ENCODE measurements around the gene PRKCA. TPM values are rescaled to one million over a fixed set of nuclear protein-coding genes. Genes with fewer than 3 reads are reported as not detected.

Gene PRKCA
- total RNA-seq, 3 donors from 2014 or later (not counting 1 experiment from before 2014, with no cell fraction given) = 19.6 to 29.0 (median 20.4) TPM

DNA sequence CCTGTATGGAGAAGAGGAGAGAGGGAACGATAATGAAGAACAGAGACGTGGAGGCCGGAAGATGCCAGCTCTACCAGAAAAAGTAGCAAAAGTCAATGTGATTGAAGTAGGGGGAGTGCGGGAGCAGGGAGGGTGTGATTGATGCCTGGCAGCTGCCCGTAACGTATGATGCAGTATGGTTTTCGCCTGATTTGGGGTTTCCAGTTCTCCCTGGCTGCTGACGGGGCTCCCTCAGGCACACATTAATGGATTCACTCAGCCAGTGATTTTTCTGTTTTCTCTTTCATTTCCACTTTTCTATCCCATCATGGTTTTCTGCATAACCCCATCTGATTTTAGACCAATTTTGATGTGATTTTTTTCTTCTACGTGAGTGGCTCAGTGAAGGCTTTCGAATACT is 62.1 kb downstream of the PRKCA start:
- WGBS (ENCODE audit: insufficient coverage) = 85% methylated on average over 9 of the region's 10 CpGs

DNA sequence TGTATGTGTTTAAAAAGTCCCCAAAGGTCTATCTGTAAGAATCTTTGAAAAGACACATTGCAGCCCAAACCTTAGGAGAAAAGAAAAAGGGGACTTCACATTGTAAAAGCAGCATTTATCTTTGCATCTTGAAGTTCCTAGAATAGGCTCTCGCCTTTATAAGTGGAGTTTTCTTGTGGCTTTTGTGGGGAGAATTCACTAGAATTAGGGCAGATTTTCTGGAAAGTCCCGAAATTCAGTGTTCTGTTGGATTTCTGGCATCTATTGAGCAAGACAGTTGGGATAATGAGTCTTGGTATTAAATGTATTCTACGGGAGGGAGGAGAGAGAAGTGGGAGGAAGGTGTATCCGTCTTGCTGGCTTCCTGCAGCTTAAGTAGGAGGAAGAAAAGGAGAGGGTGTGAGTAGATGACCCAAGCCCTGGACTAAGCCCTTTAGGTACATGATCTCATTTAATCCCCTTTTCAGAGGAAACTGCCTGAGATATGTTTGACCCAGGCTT is 62.6 kb downstream of the PRKCA start:
- no peaks in the 10 kb centered on the region for H3K9me3 ChIP-seq (ENCODE audit: control insufficient read depth, insufficient read depth, low read length)
- no peaks in the 10 kb centered on the region for H3K36me3 Mint-ChIP-seq
- TF ChIP-seq CTCF (IDR thresholded peaks at IDR 0.05) = no peak
- peak overlapping the region in 1 of 2 donors; percentile 39 for H3K27ac Mint-ChIP-seq
- H3K4me3 ChIP-seq (ENCODE audit: low read length) = no peak overlapping the region
- peaks cover 14 to 25% of the 10 kb centered on the region in 2 donors for H3K4me1 Mint-ChIP-seq
- no peak for ATAC-seq
- H3K27ac ChIP-seq (ENCODE audit: low read length) = no peak overlapping the region
- no peak overlapping the region for H3K4me3 Mint-ChIP-seq
- WGBS (ENCODE audit: insufficient coverage) = 20% methylated on average over 4 of the region's 4 CpGs
- no peaks in the 10 kb centered on the region for H3K36me3 ChIP-seq (ENCODE audit: control insufficient read depth, insufficient read depth, low read length)
- DNase-seq = peak in 1 of 2 donors; percentile 24
- no peaks in the 10 kb centered on the region for H3K4me1 ChIP-seq (ENCODE audit: control insufficient read depth, insufficient read depth, low read length)
- no peaks in the 10 kb centered on the region for H3K9me3 Mint-ChIP-seq
- H3K27me3 Mint-ChIP-seq (ENCODE audit: low read depth in 2 of 2) = no peaks in the 10 kb centered on the region
- H3K27me3 ChIP-seq (ENCODE audit: control insufficient read depth, insufficient read depth, low read length) = no peaks in the 10 kb centered on the region
- intact Hi-C loops (cut with micrococcal nuclease) = no loop called here

More for the DNA sequence above, 62.1 kb downstream of the PRKCA start:
- Histone ChIP-seq H3K27ac (ENCODE audit: low read length) (no peak overlapping the region), H3K9me3 (ENCODE audit: control insufficient read depth, insufficient read depth, low read length) (no peaks in the 10 kb centered on the region), H3K4me3 (ENCODE audit: low read length) (no peak overlapping the region), H3K36me3 (ENCODE audit: control insufficient read depth, insufficient read depth, low read length) (no peaks in the 10 kb centered on the region), H3K27me3 (ENCODE audit: control insufficient read depth, insufficient read depth, low read length) (no peaks in the 10 kb centered on the region), H3K4me1 (ENCODE audit: control insufficient read depth, insufficient read depth, low read length) (no peaks in the 10 kb centered on the region)
- intact Hi-C loops (cut with micrococcal nuclease) = no loop called here
- ATAC-seq (no peak), DNase-seq (no peak)
- Mint-ChIP-seq H3K27me3 (ENCODE audit: low read depth in 2 of 2) (no peaks in the 10 kb centered on the region), H3K4me3 (no peak overlapping the region), H3K36me3 (no peaks in the 10 kb centered on the region), H3K4me1 (peaks cover 14 to 25% of the 10 kb centered on the region in 2 donors), H3K9me3 (no peaks in the 10 kb centered on the region), H3K27ac (no peak overlapping the region)
- no peak for TF ChIP-seq CTCF (IDR thresholded peaks at IDR 0.05)

GRCh38 chr17:66365903-66366302 is 63.5 kb downstream of the PRKCA start:
- peaks cover 14 to 25% of the 10 kb centered on the region in 2 donors for H3K4me1 Mint-ChIP-seq
- no peak overlapping the region for H3K4me3 Mint-ChIP-seq
- no peak for TF ChIP-seq CTCF (IDR thresholded peaks at IDR 0.05)

GRCh38 chr17:66367107-66367506 is 64.7 kb downstream of the PRKCA start:
- 82% methylated on average over 2 of the region's 2 CpGs for WGBS (ENCODE audit: insufficient coverage)
- no peaks in the 10 kb centered on the region for H3K4me1 ChIP-seq (ENCODE audit: control insufficient read depth, insufficient read depth, low read length)
- H3K27ac ChIP-seq (ENCODE audit: low read length) = no peak overlapping the region
- no peaks in the 10 kb centered on the region for H3K27me3 Mint-ChIP-seq (ENCODE audit: low read depth in 2 of 2)
- H3K27ac Mint-ChIP-seq = no peak overlapping the region
- H3K27me3 ChIP-seq (ENCODE audit: control insufficient read depth, insufficient read depth, low read length) = no peaks in the 10 kb centered on the region
- no peaks in the 10 kb centered on the region for H3K9me3 ChIP-seq (ENCODE audit: control insufficient read depth, insufficient read depth, low read length)
- no peaks in the 10 kb centered on the region for H3K36me3 Mint-ChIP-seq
- H3K9me3 Mint-ChIP-seq = no peaks in the 10 kb centered on the region
- H3K4me3 ChIP-seq (ENCODE audit: low read length) = no peak overlapping the region
- no peak overlapping the region for H3K4me3 Mint-ChIP-seq
- H3K36me3 ChIP-seq (ENCODE audit: control insufficient read depth, insufficient read depth, low read length) = no peaks in the 10 kb centered on the region
- intact Hi-C loops (cut with micrococcal nuclease) = no loop called here
- ATAC-seq (no peak), DNase-seq (no peak)
- no peak for TF ChIP-seq CTCF (IDR thresholded peaks at IDR 0.05)
- peaks cover 14 to 22% of the 10 kb centered on the region in 2 donors for H3K4me1 Mint-ChIP-seq

More at GRCh38 chr17:66365903-66366302, 63.5 kb downstream of the PRKCA start:
- H3K9me3 ChIP-seq (ENCODE audit: control insufficient read depth, insufficient read depth, low read length) = no peaks in the 10 kb centered on the region
- no peak overlapping the region for H3K27ac Mint-ChIP-seq
- ATAC-seq (no peak), DNase-seq (no peak)
- H3K36me3 ChIP-seq (ENCODE audit: control insufficient read depth, insufficient read depth, low read length) = no peaks in the 10 kb centered on the region
- intact Hi-C loops (cut with micrococcal nuclease) = no loop called here
- WGBS (ENCODE audit: insufficient coverage) = 79% methylated on average over 1 of the region's 2 CpGs
- no peaks in the 10 kb centered on the region for H3K36me3 Mint-ChIP-seq
- no peaks in the 10 kb centered on the region for H3K9me3 Mint-ChIP-seq
- H3K27me3 ChIP-seq (ENCODE audit: control insufficient read depth, insufficient read depth, low read length) = no peaks in the 10 kb centered on the region
- H3K27ac ChIP-seq (ENCODE audit: low read length) = no peak overlapping the region
- H3K4me1 ChIP-seq (ENCODE audit: control insufficient read depth, insufficient read depth, low read length) = no peaks in the 10 kb centered on the region
- H3K4me3 ChIP-seq (ENCODE audit: low read length) = no peak overlapping the region
- H3K27me3 Mint-ChIP-seq (ENCODE audit: low read depth in 2 of 2) = no peaks in the 10 kb centered on the region
